Umbilical cord (tissue), 2 donors: ENCODE results near the gene SCUBE1. TPM values are rescaled to one million over a fixed set of nuclear protein-coding genes. Genes with fewer than 3 reads are reported as not detected.

Source experiments
- DNase-seq: peaks from one replicate; pipeline ENCODE4 v3.0.0-alpha.2; 2015; ENCODE audit warnings: low spot score
- total RNA-seq: library from RNA; depleted of rRNA; stranded (reverse); fragments of >200 nt; gene quantifications from one replicate; pipeline ENCODE4 v1.2.3, GENCODE V29; 2014; ENCODE audit warnings: low replicate concordance; ENCODE audit not compliant: insufficient read depth

Gene SCUBE1
- total RNA-seq: 3.6 TPM

- DNase-seq: peak; percentile 70
Observed at GRCh38 chr22:43343262-43343669, at the start of gene SCUBE1. Gene SCUBE1, minus strand, starts transcription at chr22:43343372. Its CDS starts 111 bp downstream, at chr22:43343261.

GRCh38 chr22:43392385-43392989 is 49.3 kb upstream of the SCUBE1 start:
- DNase-seq: no peak

GRCh38 chr22:43391306-43391705 is 48.1 kb upstream of the SCUBE1 start:
- no peak for DNase-seq

- DNase-seq: no peak
Observed at GRCh38 chr22:43390872-43391271, 47.7 kb upstream of the SCUBE1 start.

GRCh38 chr22:43390166-43390565 is 47.0 kb upstream of the SCUBE1 start:
- no peak for DNase-seq

- peak; percentile 15 for DNase-seq
Observed at GRCh38 chr22:43389227-43389836, 46.2 kb upstream of the SCUBE1 start.

- DNase-seq: peak; percentile 61
Observed at GRCh38 chr22:43388420-43388851, 45.3 kb upstream of the SCUBE1 start.

- no peak for DNase-seq
Observed at GRCh38 chr22:43387815-43388214, 44.6 kb upstream of the SCUBE1 start.

GRCh38 chr22:43385770-43386641 is 42.8 kb upstream of the SCUBE1 start:
- DNase-seq: peak; percentile 84

GRCh38 chr22:43384863-43385262 is 41.7 kb upstream of the SCUBE1 start:
- DNase-seq: no peak

- DNase-seq: no peak
Observed at GRCh38 chr22:43381693-43382092, 38.5 kb upstream of the SCUBE1 start.

- DNase-seq: peak; percentile 11
Observed at GRCh38 chr22:43377896-43378704, 34.9 kb upstream of the SCUBE1 start.

- DNase-seq: no peak
Observed at GRCh38 chr22:43377548-43377895, 34.4 kb upstream of the SCUBE1 start.

GRCh38 chr22:43376765-43377547 is 33.8 kb upstream of the SCUBE1 start:
- DNase-seq: no peak

- DNase-seq: no peak
Observed at GRCh38 chr22:43375951-43376455, 32.8 kb upstream of the SCUBE1 start.

GRCh38 chr22:43370036-43370435 is 26.9 kb upstream of the SCUBE1 start:
- no peak for DNase-seq

- DNase-seq: no peak
Observed at GRCh38 chr22:43365715-43366440, 22.7 kb upstream of the SCUBE1 start.

GRCh38 chr22:43364169-43364435 is 20.9 kb upstream of the SCUBE1 start:
- DNase-seq: no peak

- DNase-seq: no peak
Observed at GRCh38 chr22:43363315-43364168, 20.4 kb upstream of the SCUBE1 start.
